GM19043 (cell line): ENCODE results near the gene KDM4C.
"Not testable (repeated sequence)": the region's sequence is repeated elsewhere in the genome, so short reads cannot be mapped to it uniquely, and the experiment has no call there.

Experiments
- ATAC-seq: cut with Tn5 transposase; IDR thresholded peaks from one replicate; pipeline ENCODE4 v1.9.1; 2021; ENCODE audit warnings: low read depth; ENCODE audit not compliant: unreplicated experiment

Gene KDM4C

DNA sequence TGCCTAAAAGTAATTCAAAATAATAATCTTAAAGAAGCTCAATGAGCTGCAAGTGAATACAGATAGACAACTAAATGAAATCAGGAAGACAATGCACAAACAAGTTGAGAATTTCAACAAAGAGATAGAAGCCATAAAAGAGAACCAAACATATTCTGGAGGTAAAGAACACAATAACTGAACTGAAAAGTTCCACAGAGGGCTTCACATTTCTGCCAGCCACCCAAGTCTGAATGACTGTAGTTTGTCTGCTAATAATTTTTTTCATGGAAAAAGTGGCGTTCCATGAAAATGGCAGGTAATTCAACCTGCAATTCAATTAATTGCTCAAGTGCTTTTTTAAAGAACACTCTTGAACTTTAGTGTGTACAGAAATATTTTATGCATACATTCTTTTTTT is 251.3 kb downstream of the KDM4C start:
- ATAC-seq: no peak

- ATAC-seq: no peak
These were observed 253.8 kb downstream of the KDM4C start for GRCh38 chr9:7011395-7012067.

GRCh38 chr9:7027996-7028395 is 270.2 kb downstream of the KDM4C start:
- ATAC-seq: no peak

DNA sequence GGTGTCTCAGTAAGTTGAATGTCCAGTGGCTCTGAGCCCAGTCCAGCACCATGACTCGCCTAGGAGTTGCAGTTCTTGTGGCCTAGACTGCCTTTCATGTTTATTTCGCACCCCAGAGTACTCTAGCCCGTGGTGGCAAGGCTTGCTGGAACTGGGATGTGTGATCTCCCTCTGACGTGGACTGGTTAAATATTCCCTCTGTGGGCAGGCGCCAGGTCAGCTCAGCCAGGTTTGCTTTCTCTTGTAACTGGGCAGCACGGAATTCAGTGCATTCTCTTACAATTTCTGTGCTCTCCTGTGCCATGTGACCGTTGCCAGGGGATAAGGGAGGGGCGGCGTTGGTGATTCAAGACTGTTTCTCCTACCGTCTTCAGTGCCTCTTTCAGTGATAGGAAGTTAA is 270.8 kb downstream of the KDM4C start:
- no peak for ATAC-seq

GRCh38 chr9:7030943-7031342 is 273.2 kb downstream of the KDM4C start:
- ATAC-seq: not testable (repeated sequence)

GRCh38 chr9:7033076-7034045 is 275.6 kb downstream of the KDM4C start:
- no peak for ATAC-seq

DNA sequence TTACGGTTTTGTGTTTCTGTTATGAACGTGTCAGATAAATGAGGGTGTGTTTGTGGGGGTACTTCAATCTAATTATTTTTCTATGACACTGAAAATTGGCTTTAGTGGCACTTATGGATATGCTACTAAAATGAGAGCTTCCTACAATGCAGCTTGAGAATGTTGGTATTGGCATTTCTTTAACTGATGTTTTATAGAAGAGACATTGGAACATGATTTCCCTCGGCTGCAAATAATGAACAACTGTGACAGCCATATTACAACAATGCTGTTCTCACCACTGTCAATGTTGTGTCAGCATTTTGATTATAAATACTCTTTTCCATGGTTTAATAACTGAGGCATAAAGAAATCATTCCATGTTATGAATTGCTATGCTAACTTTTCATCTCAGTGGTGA is 279.4 kb downstream of the KDM4C start:
- ATAC-seq: no peak

DNA sequence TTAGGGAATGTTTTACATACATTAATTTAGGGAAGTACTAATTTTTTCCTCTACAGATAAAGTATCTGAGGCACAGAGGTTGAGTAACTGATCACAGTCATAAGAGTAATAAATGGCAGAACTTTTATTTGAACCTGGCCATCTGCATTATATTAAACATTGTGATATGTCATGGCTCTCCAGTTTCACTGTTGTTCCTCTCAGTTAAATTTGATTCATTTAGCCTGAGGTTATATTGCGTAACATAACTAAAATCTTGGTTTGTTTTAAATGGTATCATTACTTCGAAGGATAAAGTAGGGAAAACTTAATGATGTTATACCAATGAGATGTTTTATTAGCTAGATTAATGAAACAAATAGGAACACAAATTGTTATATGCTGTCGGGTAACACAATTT is 284.4 kb downstream of the KDM4C start:
- no peak for ATAC-seq

DNA sequence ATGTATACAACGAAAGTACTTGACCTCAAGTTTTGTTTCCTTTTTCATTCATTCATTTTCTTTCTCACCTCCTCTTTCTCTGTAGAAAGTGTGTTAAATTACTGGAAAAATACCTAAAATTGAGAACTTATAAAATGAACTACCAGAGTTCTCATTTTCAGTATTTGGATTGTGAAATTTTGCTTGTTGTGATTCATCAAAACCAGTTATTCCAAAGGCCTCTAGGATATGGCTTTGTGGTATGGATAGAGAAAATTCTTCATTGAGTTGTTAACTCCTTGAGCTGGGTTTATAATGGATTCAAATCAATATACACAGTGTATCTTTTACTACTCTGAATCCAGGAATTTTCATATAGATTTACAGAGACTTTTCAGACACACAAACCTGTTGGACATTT is 287.6 kb downstream of the KDM4C start:
- no peak for ATAC-seq

DNA sequence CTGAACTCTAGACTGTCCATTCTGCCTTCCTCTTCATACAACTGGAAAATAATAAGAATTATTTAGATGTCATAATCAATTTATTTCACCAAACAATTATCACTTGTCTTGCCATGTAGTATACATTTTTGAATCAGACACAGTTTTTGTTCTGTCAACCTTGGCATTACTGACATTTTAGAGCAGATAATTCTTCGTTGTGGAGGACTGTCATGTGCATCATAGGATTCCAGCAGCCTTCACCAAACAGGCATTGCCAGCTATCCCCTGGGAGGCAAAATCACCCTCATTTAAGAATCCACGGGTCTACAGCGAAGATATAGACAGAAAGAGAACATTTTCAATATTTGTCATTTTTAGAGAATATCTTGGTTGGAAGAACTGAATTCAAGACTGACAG is 293.9 kb downstream of the KDM4C start:
- no peak for ATAC-seq

DNA sequence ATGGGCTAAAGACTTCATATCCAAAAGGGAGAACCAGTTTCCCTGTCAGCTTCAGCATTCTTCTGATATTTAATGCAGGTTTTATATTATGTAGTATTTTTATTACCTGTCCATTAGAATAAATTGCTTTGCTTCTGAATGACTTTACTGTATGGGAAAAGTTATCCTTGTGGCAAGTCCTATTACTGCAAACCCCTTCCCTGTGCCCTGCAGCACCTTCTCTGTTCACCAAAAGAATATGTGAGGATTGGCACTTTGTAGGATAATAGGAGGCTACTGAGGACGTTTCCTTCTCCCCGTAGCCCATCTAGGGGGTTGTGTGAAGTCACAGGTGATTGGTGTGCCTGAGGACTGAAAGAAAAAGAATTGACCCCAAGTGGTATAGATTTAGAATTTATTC is 296.1 kb downstream of the KDM4C start:
- no peak for ATAC-seq

DNA sequence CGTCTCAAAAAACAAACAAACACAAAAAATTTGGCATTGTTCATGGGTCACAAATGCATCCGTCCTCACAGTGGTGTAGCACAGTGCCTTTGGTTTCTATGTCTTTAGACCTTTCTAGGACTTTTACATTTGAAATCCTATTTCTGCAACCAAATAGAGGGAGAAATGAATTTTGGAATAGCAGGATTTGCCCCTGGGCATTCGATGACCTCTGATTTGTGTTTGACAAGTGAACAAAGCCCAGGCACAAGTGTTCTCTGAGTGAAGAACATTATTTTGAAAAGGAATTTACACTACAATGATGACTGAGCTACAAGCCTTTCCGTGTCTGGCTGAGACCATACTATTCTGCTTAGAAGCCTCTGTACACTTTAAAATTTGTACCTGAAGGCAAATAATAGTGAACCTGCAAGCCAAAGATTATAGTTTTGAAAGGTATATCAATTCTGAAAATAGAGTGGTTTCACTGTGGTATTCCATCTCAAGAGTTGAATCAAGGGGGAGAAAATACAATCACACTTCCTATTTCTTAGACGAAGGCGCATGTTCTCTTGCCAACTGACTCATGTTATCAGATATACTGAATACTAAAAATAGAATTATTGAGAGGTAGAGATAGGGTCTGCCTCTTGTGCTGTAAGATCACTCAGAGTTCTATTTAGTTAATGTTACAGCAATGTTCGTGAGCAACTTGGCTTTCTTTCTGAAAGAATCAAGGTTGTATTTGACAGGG is 297.6 kb downstream of the KDM4C start:
- ATAC-seq: no peak

- ATAC-seq: no peak
These were observed 298.5 kb downstream of the KDM4C start for GRCh38 chr9:7056254-7056653.

DNA sequence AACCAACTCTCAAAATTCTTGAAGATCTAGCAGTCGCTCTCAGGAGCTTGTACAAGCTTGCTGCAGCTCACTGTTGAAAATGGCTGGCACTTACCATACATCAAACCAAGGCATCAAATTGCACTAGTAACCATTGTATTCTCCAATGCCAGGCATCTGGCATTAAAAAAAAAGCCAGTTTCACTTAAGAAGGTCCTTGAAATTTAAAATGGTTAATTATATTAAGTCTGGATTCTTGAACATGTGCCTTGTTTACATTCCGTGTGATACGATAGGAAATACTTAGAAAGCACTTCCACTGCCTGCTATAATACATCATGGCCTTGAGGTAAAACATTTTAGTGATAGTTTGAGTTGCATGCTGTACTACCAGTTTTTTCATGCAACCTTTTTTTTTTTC is 300.7 kb downstream of the KDM4C start:
- no peak for ATAC-seq

- no peak for ATAC-seq
These were observed 309.4 kb downstream of the KDM4C start for GRCh38 chr9:7067169-7067568.

DNA sequence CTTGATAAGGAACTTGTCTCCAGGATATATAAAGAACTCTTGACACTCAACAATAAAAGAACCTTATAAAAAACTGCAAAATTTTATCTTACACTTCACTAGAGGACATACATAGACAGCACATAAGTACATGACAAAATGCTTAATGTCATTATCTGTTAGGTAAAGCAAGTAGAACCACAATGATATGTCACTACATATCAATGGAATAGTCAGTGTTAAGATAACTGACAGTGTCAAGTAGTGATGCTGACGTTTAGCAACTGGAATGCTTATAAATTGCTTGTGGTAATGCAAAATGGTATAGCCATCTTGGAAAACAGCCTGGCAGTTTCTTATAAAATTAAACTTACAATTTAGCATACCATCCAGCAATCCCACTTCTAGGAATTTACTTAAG is 314.1 kb downstream of the KDM4C start:
- ATAC-seq: no peak

DNA sequence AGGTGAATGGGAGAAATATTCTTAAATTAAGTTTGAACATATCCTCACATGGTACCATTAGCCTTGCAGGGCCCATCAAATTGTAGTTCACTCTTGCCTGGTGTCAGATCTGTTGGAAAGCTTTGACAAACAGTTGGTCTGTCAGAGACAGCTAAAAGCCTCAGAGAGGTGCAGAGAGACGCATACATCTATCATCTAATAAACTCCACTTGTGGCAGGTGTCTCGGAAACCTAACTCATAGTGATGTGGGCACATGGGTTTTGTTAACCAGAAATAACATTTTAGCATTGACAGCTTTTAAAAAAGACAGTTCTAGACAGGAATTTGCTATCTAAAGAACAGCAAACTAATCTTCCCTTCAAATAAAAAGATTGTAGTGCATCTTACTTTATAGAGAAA is 315.9 kb downstream of the KDM4C start:
- ATAC-seq: no peak

DNA sequence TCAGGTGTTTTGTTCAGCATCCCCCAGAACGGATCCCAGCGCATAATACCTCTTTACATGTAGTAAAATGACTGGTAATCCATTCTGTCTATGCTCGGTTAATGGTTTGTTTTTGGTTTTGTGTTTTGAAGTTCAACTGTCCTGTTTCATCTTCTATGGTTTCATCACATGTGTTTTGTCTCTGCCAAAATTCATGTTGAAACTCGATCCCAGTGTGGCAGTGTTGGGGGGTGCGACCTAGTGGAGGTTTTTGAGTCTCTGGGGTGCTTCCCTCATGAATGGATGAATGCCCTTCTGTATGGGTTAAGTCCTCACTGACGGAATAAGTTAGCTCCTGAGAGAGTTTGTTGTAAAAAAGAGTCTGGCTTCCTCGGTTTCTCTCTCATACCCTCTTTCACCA is 317.4 kb downstream of the KDM4C start:
- ATAC-seq: no peak

DNA sequence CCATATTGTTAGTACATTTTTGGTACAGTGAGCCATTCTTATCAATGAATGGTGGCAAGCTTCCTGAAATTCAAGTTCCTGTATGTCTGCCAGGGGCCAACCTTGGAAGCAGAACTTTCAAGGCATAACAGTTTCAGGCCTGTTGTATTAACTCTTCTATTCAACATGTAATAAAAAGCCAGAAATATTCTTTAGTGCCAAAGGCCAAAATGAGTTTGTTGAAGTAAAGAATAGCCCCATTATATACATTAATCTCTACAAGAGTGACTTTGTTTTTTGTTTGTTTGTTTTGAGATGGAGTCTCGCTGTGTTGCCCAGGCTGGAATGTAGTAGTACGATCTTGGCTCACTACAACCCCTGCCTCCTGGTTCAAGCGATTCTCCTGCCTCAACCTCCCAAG is 321.3 kb downstream of the KDM4C start:
- no peak for ATAC-seq

- ATAC-seq: no peak
These were observed 323.4 kb downstream of the KDM4C start for GRCh38 chr9:7081065-7081600.

DNA sequence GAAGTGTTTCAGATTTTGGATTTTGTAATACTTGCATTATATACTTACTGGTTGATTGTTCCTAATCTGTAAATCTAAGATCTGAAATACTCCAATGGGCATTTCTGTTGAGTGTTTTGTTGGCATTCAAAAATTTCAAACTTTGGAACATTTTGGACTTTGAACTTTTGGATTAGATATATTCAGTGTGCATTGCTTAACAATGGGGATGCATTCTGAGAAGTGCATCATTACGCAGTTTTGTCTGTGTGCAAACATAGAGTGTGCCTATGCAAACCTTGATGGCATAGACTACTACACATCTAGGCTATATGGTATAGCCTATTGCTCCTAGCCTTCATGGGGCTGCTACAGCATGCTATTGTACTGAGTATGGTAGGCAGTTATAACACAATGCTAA is 325.4 kb downstream of the KDM4C start:
- ATAC-seq: no peak
